ENCODE data around the gene CNGA4.

The CNGA4 gene

DNA sequence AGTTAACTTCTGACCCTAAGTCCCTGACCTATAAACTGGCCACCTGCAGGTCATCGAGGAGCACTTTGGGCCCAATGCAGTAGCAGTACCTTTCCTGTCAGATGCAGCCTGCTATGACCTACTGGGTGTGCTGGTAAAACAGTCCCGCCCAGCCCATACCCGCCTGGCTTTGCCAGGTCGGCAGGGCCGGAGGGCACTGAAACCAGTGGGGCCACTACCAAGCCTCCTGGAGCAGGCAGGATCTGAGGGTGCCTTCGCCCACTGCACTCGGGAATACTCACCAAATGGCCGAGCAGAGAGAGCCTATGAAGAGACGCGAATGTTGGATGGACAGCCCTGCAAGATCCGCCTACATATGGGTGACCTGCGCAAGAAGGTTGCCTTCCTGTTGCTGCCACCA is 29.1 kb upstream of the CNGA4 start:
- H3K4me3 ChIP-seq (ENCODE audit: low read depth, low read length), result no peak overlapping the region
- TF ChIP-seq CTCF (conservative IDR thresholded peaks at IDR 0.05; ENCODE audit: low read depth, low read length), result no peak
- DNase-seq (ENCODE audit: low read depth), result no peak

- peak; percentile 14 for DNase-seq (ENCODE audit: low read depth)
- no peak for TF ChIP-seq CTCF (conservative IDR thresholded peaks at IDR 0.05; ENCODE audit: low read depth, low read length)
- no peak overlapping the region for H3K4me3 ChIP-seq (ENCODE audit: low read depth, low read length)
Measured at GRCh38 chr11:6210274-6210955, 28.5 kb upstream of the CNGA4 start.

DNA sequence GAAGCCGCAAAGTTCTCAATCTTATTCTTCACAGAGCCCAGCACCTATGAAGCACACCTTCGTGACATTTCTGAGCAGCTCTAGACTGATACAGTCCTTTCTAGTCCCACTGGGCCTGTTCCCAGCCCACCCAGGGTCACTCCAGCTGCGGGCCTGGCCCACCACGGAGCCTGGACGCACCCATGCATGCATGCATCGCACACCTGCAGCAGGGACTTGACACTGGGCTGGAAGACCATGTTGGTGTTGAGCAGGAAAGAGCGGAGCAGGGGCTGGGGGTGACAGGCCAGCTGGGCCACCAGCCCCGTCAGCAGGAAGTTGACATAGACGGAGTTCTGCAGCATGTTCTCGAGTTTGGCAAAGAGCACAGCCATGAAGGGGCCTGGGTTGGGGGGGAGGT is 24.4 kb upstream of the CNGA4 start:
- TF ChIP-seq CTCF (conservative IDR thresholded peaks at IDR 0.05; ENCODE audit: low read depth, low read length), result no peak
- no peak overlapping the region for H3K4me3 ChIP-seq (ENCODE audit: low read depth, low read length)
- no peak for DNase-seq (ENCODE audit: low read depth)

GRCh38 chr11:6216501-6216900 is 22.4 kb upstream of the CNGA4 start:
- no peak for TF ChIP-seq CTCF (conservative IDR thresholded peaks at IDR 0.05; ENCODE audit: low read depth, low read length)
- no peak overlapping the region for H3K4me3 ChIP-seq (ENCODE audit: low read depth, low read length)

DNA sequence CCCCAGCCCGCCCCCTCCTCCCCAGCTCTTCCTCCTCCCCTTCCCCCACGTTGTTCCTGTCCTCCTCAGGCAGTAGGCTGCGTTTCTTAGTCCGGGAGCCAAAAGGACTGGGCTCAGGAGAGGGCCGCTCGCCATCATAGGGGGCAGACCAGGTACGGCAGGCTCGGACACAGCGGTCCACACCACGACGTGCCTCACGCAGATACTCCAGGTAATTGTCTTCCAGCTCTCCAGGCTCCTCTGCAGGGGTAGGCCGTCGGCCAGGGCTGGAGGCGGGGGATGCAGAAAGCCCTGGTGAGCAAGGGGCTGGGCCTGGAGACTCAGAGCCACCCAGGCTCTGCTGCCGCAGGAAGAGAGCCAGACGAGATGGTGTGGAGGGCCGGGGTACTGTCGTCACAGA is 21.2 kb upstream of the CNGA4 start:
- no peak overlapping the region for H3K4me3 ChIP-seq (ENCODE audit: low read depth, low read length)
- no peak for DNase-seq (ENCODE audit: low read depth)
- no peak for TF ChIP-seq CTCF (conservative IDR thresholded peaks at IDR 0.05; ENCODE audit: low read depth, low read length)

More at GRCh38 chr11:6216501-6216900, 22.4 kb upstream of the CNGA4 start:
- DNase-seq (ENCODE audit: low read depth), result no peak

DNA sequence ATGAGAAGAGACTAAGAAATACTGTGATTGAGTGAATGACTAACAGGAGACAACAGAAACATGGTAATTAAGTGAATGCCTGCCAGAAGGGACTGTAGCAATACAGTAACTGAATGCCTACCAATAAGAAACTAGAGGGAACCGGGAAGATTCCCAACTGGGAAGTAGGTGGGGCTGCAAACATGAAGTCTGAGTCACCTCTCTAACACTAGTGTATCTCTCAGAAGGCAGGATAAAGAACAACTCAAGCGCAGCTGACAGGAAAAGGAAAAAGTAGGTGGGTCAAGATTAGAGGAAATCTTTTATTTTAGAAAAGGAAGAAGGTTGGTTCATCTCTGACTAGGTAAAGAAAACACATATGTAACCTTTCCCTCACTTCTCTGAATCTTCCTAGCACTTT is 19.5 kb upstream of the CNGA4 start:
- no peak for TF ChIP-seq CTCF (conservative IDR thresholded peaks at IDR 0.05; ENCODE audit: low read depth, low read length)
- H3K4me3 ChIP-seq (ENCODE audit: low read depth, low read length), result no peak overlapping the region
- peak; percentile 88 for DNase-seq (ENCODE audit: low read depth)

DNA sequence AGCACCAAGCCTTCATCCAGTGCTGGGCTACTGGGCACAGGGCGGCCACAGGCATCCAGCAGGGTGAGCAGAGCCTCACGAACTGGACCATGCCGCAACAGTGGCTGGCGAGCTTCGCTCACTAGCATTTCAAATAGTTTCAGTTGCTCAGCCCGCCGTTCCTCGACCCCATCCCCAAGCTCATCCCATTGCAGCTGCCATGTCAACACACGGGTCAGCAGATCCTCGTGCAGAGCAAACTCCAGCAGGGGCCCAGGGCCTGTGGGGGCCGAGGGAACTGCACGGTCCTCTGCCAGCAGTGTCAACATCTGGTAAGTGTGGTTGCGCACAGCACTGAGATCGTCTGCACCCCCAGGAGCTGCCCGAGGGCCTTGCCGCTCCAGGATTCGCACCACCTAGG is 15.0 kb upstream of the CNGA4 start:
- TF ChIP-seq CTCF (conservative IDR thresholded peaks at IDR 0.05; ENCODE audit: low read depth, low read length), result no peak
- no peak for DNase-seq (ENCODE audit: low read depth)
- no peak overlapping the region for H3K4me3 ChIP-seq (ENCODE audit: low read depth, low read length)

Measured in choroid plexus epithelial cell (primary cell).